Muscle layer of duodenum (tissue), 2 donors: ENCODE data around the gene MRGPRF.
"Not testable (repeated sequence)": the region's sequence is repeated elsewhere in the genome, so short reads cannot be mapped to it uniquely, and the experiment has no call there.

ENCODE experiments used
- H3K27ac ChIP-seq: one replicate; pipeline ENCODE4 v1.7.0; 2013; ENCODE audit warnings: mild to moderate bottlenecking, low read length
- H3K27me3 ChIP-seq: one replicate; pipeline ENCODE4 v1.7.0; 2013; ENCODE audit warnings: low read depth, mild to moderate bottlenecking, control low read depth, low read length
- H3K36me3 ChIP-seq, 2 donors: one replicate each; pipeline ENCODE4 v1.7.0; 2013; ENCODE audit warnings: low read length in 2 of 2, control low read depth in 1 of 2, mild to moderate bottlenecking in 1 of 2; ENCODE audit not compliant: insufficient read depth in 2 of 2, control insufficient read depth in 1 of 2
- H3K4me1 ChIP-seq, 2 donors: one replicate each; pipeline ENCODE4 v1.7.0; 2013; ENCODE audit warnings: low read length in 2 of 2, mild to moderate bottlenecking in 2 of 2, control low read depth in 1 of 2, moderate library complexity in 1 of 2; ENCODE audit not compliant: insufficient read depth in 2 of 2, control insufficient read depth in 1 of 2
- H3K4me3 ChIP-seq, 2 donors: one replicate each; pipeline ENCODE4 v1.7.0; 2013; ENCODE audit warnings: low read length in 2 of 2, low read depth in 1 of 2, mild to moderate bottlenecking in 1 of 2
- H3K9me3 ChIP-seq, 2 donors: one replicate each; pipeline ENCODE4 v1.7.0; 2013; ENCODE audit warnings: low read length in 2 of 2, control low read depth in 1 of 2, mild to moderate bottlenecking in 1 of 2; ENCODE audit not compliant: control insufficient read depth in 1 of 2
- donor health status: healthy.

MRGPRF gene

DNA sequence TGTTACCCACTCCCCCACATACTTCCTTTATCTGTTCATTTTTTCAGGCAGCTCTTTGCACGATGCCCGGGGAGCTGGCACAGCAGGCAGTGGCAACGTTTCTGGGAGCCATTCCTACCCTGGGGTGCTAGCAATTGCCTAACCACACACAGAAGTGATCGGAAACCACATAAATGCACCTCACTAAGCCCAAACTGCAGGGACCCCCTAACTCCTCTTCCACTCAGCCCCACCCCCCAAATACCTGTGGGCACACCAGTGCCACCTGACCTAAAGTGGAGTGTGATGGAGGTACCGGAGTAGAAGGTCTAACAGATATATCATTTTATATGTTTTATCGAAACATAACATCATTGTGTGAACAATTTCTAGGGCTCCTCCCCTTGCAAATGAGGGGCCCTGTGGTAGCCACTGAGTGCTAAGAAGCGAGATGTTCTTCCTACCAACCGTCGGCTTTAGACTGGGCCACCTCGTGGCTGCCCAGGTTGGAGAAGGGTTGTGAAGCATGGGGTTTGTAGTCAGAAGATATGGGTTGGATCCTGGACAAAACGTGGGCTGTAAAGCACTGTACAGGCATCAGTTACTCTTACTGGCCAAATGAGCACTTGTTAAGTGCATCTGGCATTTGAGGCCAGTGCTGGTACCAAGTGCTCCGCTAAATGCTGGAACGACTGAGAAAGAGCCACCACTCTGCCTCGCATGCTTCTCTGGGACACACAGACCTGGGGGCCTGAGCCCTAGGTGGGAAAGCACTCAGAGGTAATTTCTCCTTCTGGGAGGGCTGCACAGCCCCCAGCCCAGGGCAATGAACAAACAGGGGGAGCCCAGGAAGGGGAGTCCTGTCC, 35.0 kb downstream of the MRGPRF start:
- Histone ChIP-seq H3K36me3 (no peaks in the 10 kb centered on the region), H3K27me3 (no peaks in the 10 kb centered on the region), H3K4me3 (no peak overlapping the region), H3K4me1 (peaks cover 0 to 7% of the 10 kb centered on the region in 2 donors), H3K27ac (no peak overlapping the region), H3K9me3 (peaks cover 0 to 3% of the 10 kb centered on the region in 2 donors)

DNA sequence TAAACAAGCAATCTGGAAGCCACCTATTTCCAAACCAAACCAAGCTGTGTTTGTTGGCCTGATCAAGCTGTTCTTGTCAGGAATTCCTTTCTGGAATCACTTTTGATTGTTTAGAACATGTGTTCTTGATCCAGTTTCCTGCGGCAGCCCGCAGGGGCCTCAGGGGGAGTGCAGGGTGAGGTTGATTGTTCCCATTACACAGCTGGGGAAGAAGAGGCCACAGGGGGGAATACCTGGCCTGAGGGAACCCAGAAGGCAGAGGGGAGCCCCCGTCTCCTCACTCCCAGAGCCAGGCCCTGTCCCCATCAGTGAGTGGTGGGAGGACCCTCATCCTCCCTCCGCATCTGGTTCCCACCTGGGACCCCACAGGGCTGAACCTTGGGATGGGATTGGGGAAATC, 36.5 kb downstream of the MRGPRF start:
- Histone ChIP-seq H3K4me1 (peaks cover 0 to 9% of the 10 kb centered on the region in 2 donors), H3K36me3 (no peaks in the 10 kb centered on the region), H3K27ac (no peak overlapping the region), H3K9me3 (no peaks in the 10 kb centered on the region), H3K4me3 (no peak overlapping the region), H3K27me3 (no peaks in the 10 kb centered on the region)

GRCh38 chr11:68976095-68976494, 37.0 kb downstream of the MRGPRF start:
- no peak overlapping the region for H3K27ac ChIP-seq
- no peaks in the 10 kb centered on the region for H3K9me3 ChIP-seq

GRCh38 chr11:68974421-68975194, 38.4 kb downstream of the MRGPRF start:
- Histone ChIP-seq H3K4me3 (no peak overlapping the region), H3K9me3 (no peaks in the 10 kb centered on the region), H3K4me1 (peaks cover 0 to 9% of the 10 kb centered on the region in 2 donors), H3K27me3 (no peaks in the 10 kb centered on the region), H3K36me3 (no peaks in the 10 kb centered on the region), H3K27ac (no peak overlapping the region)

More at GRCh38 chr11:68976095-68976494, 37.0 kb downstream of the MRGPRF start:
- Histone ChIP-seq H3K36me3 (no peaks in the 10 kb centered on the region), H3K4me3 (no peak overlapping the region), H3K4me1 (peaks cover 0 to 9% of the 10 kb centered on the region in 2 donors), H3K27me3 (no peaks in the 10 kb centered on the region)

DNA sequence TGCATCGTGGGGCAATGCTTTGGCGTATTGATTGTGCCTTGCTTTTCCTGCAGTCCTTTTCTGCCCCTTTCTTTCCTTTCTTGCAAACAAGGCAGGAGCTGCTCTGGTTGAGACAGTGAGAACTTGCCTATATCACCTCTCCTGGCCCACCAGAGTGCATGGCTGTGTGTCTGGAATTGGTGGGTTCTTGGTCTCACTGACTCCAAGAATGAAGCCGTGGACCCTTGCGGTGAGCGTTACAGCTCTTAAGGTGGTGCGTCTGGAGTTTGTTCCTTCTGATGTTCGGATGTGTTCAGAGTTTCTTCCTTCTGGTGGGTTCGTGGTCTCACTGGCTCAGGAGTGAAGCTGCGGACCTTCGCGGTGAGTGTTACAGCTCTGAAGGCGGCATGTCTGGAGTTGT, 39.3 kb downstream of the MRGPRF start:
- not testable (repeated sequence) for H3K27me3 ChIP-seq, H3K27ac ChIP-seq, H3K4me3 ChIP-seq, H3K9me3 ChIP-seq, H3K36me3 ChIP-seq, H3K4me1 ChIP-seq

GRCh38 chr11:68973219-68973618, 39.8 kb downstream of the MRGPRF start:
- H3K4me1 ChIP-seq = peaks cover 0 to 9% of the 10 kb centered on the region in 2 donors
- no peaks in the 10 kb centered on the region for H3K36me3 ChIP-seq
- no peak overlapping the region for H3K27ac ChIP-seq
- no peaks in the 10 kb centered on the region for H3K9me3 ChIP-seq
- no peaks in the 10 kb centered on the region for H3K27me3 ChIP-seq
- no peak overlapping the region for H3K4me3 ChIP-seq

DNA sequence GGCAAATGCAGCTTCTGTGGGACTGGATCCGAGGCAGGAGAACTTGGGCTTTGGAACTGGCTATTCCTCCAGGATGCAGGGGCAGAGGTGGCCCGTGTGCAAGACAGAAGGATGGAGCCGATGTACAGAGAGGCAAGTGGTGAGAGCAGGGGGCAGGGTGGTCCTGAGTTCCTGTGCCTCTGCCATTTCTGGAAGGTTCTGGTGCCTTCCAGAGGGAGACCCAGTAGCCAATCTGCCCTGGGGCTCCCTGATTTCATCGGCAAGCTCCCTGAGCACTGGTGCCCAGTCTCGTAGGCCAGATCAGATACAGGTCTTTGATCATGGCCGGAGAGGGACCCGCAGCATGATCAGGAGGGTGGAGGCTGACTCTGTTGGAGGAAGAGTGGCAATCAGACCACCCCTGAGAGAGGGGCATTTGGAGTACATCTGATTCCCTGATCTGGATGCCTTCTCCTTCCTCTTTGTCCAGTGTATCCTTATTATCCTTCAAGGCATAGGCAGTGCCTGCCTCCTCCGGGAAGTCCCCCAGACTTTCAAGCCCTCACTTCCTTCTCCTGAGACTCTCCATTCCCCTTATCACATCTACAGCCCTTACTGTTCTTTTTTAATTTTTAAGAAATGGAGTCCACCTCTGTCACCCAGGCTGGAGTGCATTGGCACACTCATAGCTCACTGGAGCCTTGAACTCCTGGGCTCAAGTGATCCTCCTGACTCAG, 42.0 kb downstream of the MRGPRF start:
- H3K36me3 ChIP-seq = no peaks in the 10 kb centered on the region
- H3K4me1 ChIP-seq = peaks cover 0 to 9% of the 10 kb centered on the region in 2 donors
- H3K9me3 ChIP-seq = no peaks in the 10 kb centered on the region
- H3K4me3 ChIP-seq = no peak overlapping the region
- H3K27me3 ChIP-seq = no peaks in the 10 kb centered on the region
- no peak overlapping the region for H3K27ac ChIP-seq

DNA sequence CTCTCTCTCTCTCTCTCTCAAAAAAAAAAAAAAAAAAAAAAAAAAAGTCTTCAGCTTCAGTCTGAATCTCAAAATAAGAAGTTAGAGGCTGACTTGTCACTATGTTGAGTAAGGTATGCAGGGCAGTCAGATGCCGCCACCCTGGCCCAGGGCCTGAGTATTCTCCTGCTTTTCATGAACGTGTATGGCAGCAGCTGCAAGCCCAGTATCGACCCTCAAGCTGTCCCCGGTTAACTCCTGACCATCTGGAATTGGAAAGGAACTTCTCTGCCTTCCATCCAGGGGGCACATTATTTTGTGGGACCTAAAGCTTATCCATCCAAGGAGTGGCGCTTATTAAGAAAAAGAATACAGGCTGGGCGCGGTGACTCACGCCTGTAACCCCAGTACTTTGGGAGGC, 43.7 kb downstream of the MRGPRF start:
- Histone ChIP-seq H3K4me3 (no peak overlapping the region), H3K27ac (no peak overlapping the region), H3K27me3 (no peaks in the 10 kb centered on the region), H3K9me3 (no peaks in the 10 kb centered on the region), H3K36me3 (no peaks in the 10 kb centered on the region), H3K4me1 (peaks cover 0 to 9% of the 10 kb centered on the region in 2 donors)

GRCh38 chr11:68968306-68969250, 44.5 kb downstream of the MRGPRF start:
- no peak overlapping the region for H3K4me3 ChIP-seq
- peaks cover 0 to 7% of the 10 kb centered on the region in 2 donors for H3K4me1 ChIP-seq
- no peaks in the 10 kb centered on the region for H3K9me3 ChIP-seq
- H3K36me3 ChIP-seq = no peaks in the 10 kb centered on the region
- no peaks in the 10 kb centered on the region for H3K27me3 ChIP-seq
- no peak overlapping the region for H3K27ac ChIP-seq

DNA sequence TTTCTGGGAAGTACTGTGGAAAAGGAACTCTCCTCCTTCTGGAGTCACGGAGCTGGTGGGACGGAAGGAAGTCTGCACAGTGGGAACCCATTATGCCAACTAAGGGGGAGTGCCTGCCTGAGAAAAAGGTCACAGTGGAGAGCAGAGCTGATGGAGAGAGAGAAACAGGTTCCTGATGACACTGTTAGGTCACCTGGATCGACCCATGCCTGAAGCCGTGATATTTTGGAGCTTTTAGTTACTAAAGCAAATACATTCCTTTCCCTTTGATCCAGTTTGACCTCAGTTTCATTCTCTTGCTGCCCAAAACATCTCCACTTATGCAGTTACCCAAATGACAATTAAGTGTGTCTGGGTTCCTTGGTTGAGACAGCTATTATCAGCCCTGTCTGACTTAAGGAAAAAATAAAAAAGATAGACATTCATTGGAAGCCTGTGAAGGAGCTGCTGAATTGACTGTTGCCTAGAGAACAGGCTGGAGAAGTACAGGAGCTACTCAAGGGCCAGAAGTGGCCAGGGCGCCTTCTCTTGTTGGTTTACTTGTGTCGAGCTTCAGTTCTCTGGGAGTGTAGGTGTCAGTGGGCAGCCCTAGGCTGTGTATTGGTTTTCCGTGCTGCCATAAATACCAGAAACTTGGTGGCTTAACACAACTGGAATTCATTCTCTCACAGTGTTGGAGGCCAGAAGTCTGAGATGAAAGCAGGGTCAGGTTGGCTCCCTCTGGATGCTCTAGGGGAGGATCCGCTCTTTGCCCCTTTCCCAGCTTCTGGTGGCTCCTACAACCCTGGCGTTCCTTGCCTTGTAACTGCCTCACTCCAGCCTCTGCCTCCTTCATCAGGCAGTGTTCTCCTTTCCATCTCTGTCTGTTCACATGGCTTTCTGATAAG, 45.9 kb downstream of the MRGPRF start:
- no peaks in the 10 kb centered on the region for H3K4me1 ChIP-seq
- no peaks in the 10 kb centered on the region for H3K9me3 ChIP-seq
- no peaks in the 10 kb centered on the region for H3K36me3 ChIP-seq
- H3K27ac ChIP-seq = no peak overlapping the region
- no peaks in the 10 kb centered on the region for H3K27me3 ChIP-seq
- H3K4me3 ChIP-seq = no peak overlapping the region
